GM19023 (cell line): ENCODE measurements around the gene CREG2.
"Not testable (repeated sequence)": the region's sequence is repeated elsewhere in the genome, so short reads cannot be mapped to it uniquely, and the experiment has no call there.

ENCODE experiments used
- ATAC-seq: cut with Tn5 transposase; IDR thresholded peaks from one replicate; pipeline ENCODE4 v1.9.1; 2021; ENCODE audit warnings: mild to moderate bottlenecking, moderate library complexity; ENCODE audit not compliant: unreplicated experiment

CREG2 gene

DNA sequence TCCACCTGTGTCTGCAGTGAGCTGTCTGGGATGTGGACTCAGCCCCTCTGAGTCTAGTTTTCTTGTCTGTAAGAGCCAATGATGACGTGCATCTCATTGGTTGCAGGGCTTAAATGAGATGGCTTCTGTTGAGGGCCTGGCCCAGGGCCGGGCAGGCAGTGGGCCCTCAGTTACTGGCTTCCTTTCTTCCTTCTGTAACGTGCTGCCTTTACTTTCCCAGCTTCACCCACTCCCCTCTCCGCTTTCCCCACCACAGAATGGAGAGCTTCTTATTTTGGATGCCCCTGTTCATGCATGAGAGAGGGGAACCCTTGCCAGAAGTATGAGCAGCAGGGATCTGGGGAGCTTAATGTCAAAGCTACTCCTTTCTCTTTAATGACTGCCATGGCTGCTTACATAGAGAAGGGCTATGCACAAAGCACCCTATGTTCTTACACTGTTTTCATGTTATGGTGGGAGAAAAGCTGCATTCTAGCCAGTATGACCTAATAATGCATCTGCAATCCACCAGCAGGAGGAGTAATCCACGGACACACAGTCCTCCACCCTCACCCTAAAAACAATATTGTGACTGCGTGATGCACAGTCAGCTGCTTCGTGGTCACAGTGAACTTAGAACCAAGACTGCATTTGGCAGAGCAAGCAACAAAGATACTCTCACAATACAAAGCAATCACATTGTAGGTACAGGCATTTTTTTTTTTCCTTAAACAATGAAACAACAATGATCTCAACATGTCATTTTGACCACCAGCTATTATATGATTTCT lies 37.2 kb downstream of the CREG2 start:
- no peak for ATAC-seq

DNA sequence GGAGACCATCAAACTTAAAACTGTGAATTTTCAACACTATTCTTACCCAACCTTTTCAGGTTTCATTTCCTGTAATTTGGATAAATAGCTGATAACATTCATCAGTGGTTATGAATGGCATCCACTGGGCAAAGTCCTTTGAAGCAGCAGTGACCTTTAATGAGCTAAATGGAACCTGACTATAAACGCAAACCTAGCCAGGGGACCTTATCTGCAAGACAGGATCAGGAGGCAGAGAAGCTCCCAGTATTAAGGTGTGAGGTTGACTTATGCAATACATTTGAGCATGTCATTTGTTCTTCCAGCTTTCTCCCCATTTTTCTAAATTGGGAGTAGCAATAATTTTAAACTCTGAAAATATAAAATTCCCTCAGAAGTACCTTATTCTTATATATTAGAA lies 38.4 kb downstream of the CREG2 start:
- no peak for ATAC-seq

DNA sequence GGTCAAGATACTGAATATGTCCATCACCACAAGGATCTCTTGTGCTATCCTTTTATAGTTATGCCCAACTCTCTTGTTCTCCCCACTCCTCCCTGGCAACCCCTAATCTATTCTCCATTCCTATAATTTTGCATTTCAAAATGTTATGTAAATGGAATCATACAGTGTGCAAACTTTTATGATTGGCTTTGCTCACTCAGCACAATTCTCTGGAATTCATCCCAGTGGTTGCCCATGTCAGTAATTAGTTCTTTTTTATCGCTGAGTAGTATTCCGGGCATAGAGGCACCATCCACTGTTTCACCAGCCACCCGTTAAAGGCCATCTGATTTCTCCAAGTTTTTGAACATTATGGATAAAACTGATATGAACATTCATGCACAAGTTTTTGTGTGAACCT lies 40.4 kb downstream of the CREG2 start:
- no peak for ATAC-seq

DNA sequence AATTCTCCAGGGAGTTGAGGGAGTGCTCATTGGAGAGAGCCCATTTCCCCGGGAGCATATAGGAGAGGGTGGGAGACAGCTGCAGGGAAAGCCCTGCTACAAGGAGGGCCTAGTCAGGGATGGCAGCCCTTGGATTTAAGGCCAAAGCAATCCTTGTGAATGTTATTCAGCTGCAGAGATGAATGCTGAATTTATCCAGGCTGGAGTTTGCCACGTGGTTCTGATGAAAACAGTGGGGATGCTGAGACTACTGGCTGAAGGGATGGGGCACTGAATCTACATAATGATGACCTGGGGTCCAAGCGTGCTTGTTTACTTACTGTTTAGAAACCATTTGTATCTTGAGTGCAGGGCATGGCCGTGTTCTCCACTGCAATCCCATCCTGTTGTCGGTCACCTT lies 43.2 kb downstream of the CREG2 start:
- no peak for ATAC-seq

DNA sequence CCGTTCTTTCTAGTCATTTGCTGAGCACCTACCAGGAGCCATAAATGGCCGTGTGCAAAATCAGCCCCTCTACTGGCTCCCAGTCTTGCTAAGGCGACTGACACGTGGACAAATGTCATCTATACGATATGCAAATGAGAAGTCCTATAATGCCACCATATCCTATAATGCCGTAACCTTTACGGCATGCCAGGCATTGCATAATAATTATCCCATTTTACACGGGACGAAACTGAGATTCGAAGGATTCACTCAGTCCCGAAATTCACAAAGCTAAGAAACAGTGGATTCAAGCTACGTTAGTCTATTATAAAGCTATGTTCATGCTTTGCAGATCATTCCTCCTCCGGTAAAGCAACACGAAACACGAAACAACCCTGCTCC lies 44.7 kb downstream of the CREG2 start:
- ATAC-seq = no peak

DNA sequence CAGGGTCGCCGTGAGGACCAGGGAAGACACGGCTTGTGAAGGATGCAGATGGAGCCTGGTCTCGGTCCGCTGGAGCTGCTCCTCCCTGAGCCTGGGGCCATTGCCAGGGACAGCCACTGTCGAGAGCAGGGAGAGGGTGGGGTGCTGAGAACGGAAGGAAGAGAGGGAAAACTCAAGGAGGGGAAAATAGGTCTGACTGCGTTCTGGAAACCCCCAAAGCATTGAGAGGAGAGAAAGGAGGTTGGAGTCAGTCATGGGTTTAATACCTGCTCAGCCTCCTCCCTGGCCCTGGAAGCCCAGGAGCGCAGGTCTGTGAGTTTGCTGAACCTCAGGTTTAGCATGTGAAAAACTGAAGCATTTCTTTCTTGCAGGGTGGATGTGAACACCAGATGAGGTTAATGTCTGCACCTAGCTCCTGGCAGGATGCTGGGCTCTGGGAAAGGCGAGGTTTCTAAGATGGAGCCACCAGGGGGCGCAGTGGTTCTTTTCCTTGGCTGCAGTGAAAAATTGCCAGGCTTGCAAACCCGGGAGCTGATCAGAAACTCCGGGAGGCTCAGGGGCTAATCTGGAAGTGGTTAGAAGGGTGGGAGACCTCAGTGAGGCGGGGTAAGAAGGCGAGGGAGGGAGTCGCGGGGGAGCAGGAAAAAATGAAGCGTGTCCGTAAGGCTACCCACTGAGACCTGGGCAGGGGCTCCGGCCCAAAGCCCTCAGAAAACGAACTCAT lies 45.2 kb downstream of the CREG2 start:
- no peak for ATAC-seq

DNA sequence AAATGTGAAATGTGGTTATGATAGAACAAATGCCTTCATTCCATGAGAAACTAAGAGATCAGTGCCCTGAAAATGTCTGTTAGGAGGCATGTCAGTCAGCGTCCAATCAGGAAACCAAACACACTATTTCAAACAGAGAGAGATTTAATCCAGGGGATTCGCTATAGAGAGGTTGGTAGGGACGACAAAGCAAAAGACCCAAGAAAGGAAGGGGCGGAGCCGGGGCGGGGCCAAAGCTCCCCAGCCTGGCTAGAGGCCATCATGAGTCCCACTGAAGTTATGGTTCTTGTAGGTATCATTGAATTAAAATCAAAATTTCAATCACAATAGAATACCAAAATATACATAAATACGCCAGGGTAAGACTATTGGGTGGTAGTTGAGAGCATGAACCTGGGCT lies 45.9 kb downstream of the CREG2 start:
- no peak for ATAC-seq

DNA sequence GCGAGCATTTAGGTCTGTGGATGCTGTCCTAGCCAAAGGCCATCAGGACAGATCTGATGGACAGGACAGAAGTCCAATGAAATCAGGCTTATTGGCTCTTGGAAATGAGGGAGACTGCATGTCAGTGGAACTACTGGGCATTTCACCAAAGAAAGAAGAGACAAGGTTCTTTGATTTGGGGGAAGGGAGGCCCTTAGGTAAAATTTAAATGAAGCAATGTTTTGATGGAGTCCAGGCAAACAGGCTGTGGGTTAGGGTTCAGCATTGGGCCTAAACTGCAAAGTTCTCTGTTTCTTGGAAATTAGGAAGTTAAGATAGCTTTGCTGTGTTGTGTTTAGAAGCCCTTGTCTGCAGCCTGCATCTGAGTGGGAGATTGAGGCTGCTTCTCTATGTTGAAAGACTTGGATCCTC lies 47.2 kb downstream of the CREG2 start:
- ATAC-seq = no peak

DNA sequence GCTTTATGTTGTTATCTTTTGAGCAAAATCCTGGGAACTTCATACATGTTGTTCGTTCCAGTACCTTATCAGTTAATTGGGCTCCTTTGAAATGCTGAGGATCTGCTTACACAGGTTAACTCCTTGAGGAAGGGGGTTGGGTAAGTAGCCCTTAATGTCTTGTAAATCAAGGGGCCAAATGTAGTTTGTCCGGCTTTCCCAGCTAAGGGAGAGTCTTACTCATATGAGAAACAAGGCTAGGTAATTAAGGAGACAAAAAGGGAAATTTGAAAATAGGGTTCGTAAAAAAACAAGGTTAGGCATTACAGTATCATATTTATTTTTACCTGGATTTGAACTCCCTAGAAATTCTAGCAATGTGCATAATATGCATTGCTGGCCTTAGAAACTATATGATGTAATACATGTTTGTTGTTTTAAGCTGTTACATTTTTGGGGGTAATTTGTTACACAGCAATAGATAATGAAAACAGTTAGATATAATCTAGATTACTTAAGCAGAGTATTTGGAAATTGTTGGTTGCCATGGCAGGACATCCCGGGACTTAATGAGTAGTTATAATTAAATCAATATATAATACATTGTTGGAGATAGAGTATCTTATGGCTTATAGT lies 47.9 kb downstream of the CREG2 start:
- ATAC-seq = no peak

DNA sequence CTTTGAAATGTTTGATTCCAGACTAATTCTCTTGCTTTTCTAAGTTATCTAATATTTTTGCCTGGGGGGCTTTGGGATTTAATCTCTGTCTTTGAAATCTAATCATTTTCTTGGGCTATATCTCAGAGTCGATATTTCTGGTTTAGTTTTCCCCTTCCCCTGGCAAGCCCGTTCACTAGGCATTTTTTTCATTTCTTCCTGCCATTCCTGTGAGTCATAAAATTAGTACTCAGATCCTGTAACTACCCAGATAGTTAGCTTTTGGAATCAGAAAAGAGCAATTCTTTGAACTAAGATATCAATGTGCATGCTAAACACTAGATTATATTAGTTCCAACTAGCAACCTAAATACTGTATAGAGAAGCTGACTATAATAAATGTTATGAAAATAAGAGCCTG lies 49.4 kb downstream of the CREG2 start:
- ATAC-seq = no peak

DNA sequence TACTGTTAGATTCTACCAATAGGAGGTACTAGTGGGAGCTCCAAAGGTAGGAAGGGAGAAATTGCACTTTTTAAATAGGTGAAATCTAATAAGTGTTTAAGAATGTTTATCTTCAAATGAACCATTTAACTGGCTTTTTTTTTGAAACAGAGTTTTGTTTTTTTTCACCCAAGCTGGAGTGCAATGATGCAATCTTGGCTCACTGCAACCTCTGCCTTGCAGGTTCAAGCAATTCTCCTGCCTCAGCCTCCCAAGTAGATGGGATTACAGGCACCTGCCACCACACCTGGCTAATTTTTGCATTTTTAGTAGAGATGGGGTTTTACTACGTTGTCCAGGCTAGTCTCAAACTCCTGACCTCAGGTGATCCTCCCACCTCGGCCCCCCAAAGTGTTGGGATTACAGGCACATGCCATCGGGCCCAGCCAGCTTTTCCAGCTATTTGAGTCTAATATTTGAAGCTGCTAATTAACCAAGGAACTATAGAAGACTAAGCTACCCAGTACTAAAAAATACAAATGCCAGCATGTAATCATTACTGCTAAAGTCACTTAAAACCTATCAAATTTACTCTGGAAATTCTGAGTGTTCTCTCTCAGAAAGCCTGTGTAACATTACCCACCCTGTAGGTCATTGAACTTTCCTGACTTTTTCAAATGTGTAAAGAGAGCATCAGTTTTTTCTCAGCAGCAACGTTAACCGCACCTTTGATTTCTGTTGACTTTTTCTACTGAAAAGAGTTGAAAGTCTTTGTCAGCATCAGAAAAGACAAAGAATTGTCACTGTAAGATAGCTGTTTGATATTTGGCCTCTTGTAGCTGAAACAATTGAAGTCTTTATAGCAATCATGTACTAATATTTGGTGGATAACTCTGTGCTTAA lies 54.2 kb downstream of the CREG2 start:
- no peak for ATAC-seq

DNA sequence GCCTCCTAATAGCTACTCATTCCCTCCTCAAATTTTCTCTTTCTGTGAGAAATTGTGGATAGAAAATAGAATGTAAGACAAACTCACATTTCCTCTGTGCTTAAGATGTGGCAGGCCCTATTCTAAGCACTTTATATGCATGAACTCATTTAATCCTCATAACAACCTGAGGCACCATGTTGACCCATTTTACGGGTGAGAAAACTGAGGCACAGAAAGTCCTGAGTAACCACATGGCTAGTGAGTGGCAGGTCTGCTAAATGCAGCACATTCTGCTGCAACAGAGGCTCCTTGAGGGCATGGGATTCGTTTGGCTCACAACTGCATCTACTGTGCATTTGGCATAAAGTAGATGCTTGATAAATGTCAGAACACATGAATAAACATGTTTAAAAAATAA lies 56.1 kb downstream of the CREG2 start:
- ATAC-seq = no peak

DNA sequence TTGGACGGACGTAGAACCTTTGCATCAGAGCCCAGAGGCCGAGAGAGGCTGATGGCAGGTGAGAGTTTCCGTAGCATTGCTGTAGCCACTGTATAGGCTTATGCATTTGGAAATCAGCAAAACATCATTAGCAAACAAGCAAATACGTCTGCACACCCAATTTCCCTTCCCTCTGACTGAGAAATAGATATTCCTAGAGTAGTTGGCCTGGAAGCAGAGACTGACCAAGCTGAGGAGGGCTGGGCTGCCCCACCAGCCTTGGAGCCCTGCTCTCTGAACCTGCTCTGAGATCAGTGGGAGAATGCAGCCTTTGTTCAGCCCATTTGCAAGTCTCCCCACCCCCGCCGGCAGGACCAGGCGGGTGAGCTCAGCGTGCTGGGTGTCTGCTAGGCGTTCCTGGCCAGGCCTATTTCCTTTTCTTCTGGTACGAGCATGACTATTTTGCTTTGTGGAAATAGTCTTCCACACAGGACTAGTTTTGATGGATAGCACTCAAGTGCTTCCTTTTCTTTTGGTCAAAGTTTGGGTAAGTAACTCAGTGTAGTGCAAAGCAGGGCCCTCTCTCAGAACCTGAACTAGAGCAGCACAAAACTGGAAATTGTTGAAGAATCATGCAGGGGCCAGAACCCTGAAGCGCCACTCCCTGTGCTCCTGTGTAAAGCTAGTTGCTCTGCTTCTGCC lies 56.9 kb downstream of the CREG2 start:
- no peak for ATAC-seq

DNA sequence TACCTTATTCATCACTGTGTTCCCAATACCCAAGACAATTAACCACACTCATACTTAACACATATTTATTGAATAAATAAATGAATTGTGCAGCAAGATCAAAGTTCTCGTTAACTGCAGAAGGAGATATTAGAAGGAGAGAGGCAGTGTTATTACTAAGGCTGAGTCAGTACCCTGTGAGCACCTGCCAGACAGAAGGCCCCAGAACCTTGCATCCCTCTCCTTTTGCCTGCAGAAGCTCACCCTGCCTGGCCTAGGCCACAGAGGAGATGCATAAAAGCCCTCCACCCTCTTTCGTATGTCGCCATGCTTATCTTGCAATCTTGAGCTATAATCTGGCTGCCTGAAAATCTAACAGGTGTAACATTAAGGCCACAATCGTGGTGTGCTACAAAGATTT lies 58.3 kb downstream of the CREG2 start:
- no peak for ATAC-seq

DNA sequence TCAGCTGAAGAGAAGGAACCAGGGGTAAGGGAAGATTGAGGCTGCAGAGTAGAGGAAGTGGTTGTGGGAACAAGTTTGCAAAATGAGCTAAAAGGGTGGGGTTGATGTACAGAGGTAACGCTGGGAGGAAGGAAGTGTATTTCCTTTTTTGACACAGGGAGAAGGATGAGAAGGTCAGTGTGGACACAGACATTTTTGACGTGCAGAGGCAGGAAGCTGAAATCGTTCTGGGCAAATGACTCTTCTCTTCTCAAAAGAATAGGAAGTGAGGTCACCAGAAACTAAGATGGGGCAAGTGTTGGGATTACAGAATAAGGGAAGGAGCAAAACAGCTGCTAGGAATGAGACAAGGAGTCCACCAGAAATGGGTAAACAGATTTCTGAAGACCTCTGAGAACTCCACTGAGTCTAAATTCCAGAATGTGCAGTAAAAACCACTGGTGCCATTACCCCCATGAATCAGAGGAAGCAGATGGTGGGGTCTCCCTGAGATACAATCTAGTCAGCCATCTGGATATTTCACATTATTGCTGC lies 58.8 kb downstream of the CREG2 start:
- no peak for ATAC-seq

DNA sequence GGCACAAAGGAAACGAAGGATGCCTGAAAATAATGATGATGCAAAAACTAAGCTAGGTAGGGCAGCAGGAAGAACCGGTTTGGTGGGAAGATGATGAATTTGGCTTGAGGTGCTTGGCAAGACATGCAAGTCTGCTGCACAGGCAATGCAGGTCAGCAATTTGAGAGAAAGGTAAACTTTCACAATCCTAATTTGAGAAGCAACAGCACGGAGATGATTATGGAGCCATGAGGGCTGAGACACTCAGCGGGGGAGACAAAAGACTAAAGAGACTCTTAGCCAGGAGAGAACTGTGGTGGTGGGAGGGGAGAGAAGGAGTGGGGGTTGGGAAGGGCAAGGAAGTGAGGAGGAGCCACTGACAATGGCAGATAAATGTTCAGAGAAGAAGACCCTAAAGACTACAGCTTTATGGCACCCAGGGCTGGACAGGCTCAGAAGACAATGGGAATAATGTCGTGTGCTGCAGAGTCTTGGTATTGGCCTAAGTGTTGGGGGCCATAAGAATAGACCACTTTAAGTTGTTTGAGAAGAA lies 59.4 kb downstream of the CREG2 start:
- ATAC-seq = no peak

DNA sequence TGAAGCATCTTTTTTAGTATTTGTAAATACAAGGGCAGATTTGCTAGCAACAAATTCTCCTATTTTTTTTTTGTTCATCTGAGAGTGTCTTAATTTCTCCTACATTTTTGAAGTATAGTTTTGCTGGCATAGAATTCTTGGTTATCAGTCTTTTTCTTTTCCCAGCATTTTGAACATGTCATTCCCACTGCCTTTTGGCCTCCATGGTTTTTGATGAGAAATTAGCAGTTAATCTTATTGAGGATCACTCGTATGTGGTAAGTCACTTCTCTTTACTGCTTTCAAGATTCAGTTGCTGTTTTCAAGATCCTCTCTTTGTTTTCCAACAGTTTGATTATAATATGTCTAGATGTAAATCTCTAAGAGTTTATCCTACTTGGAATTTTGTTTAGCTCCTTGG lies 61.9 kb downstream of the CREG2 start:
- no peak for ATAC-seq

DNA sequence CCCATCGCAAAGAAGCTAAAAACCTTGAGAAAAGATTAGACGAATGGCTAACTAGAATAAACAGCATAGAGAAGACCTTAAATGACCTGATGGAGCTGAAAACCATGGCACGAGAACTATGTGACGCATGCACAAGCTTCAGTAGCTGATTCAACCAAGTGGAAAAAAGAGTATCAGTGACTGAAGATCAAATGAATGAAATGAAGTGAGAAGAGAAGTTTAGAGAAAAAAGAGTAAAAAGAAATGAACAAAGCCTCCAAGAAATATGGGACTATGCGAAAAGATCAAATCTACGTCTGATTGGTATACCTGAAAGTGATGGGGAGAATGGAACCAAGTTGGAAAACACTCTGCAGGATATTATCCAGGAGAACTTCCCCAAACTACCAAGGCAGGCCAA lies 70.7 kb downstream of the CREG2 start:
- not testable (repeated sequence) for ATAC-seq

DNA sequence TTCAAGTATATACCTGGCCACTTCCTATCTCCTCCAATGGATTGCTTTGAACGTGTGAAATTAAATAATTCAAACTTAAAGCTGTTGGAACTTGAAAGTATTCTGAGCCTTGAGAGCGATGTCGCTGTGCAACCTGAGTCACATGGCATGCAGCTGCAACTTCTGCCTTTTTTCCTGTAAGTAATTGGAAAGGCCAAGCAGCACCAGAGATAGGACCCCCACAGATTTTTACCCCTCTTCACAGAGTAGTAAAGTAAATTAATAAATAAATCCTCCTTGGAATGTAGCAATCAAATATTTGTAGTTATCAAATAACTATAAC lies 75.6 kb downstream of the CREG2 start:
- ATAC-seq = no peak
